ENCODE data around the gene TACC2. TPM values are rescaled to one million over a fixed set of nuclear protein-coding genes. Genes with fewer than 3 reads are reported as not detected.

TACC2 gene
- total RNA-seq, 2 experiments from 2014 or later: not detected

- no peak overlapping the region for H3K27ac Mint-ChIP-seq
- no peak for ATAC-seq
- DNase-seq: no peak
- H3K36me3 Mint-ChIP-seq: no peaks in the 10 kb centered on the region
- H3K4me1 Mint-ChIP-seq: no peaks in the 10 kb centered on the region
- no peaks in the 10 kb centered on the region for H3K9me3 Mint-ChIP-seq (ENCODE audit: low read depth)
- CTCF ChIA-PET: no interaction called here
- H3K4me3 Mint-ChIP-seq: no peak overlapping the region
- H3K27me3 Mint-ChIP-seq: peaks cover 5% of the 10 kb centered on the region
Measured at GRCh38 chr10:122273966-122274545, 285.1 kb downstream of the TACC2 start.

GRCh38 chr10:122276611-122277208 is 287.7 kb downstream of the TACC2 start:
- Mint-ChIP-seq H3K27ac (no peak overlapping the region), H3K27me3 (peaks cover 8% of the 10 kb centered on the region), H3K36me3 (no peaks in the 10 kb centered on the region), H3K4me1 (no peaks in the 10 kb centered on the region), H3K9me3 (ENCODE audit: low read depth) (no peaks in the 10 kb centered on the region), H3K4me3 (no peak overlapping the region)
- CTCF ChIA-PET: interaction anchor here (0.6 to 1.5 kb wide), 3 partner anchors 9 to 17 kb away, joined by 3 to 6 read pairs (median 3); no protein-coding TSS in a partner anchor
- DNase-seq: no peak
- no peak for ATAC-seq

- no peak overlapping the region for H3K27ac Mint-ChIP-seq
- H3K4me3 Mint-ChIP-seq: no peak overlapping the region
- H3K27me3 Mint-ChIP-seq: peaks cover 16% of the 10 kb centered on the region
Measured at GRCh38 chr10:122277526-122278136, 288.7 kb downstream of the TACC2 start.

GRCh38 chr10:122279725-122280141 is 290.8 kb downstream of the TACC2 start:
- no peak for DNase-seq
- CTCF ChIA-PET: interaction anchor here (1.1 to 1.3 kb wide), 2 partner anchors 155 to 159 kb away, joined by 3 to 4 read pairs; no protein-coding TSS in a partner anchor

More at GRCh38 chr10:122277526-122278136, 288.7 kb downstream of the TACC2 start:
- no peaks in the 10 kb centered on the region for H3K4me1 Mint-ChIP-seq
- CTCF ChIA-PET: interaction anchor here (1.3 to 1.5 kb wide), 2 partner anchors 10 to 16 kb away, joined by 3 to 6 read pairs; no protein-coding TSS in a partner anchor
- no peaks in the 10 kb centered on the region for H3K9me3 Mint-ChIP-seq (ENCODE audit: low read depth)
- no peaks in the 10 kb centered on the region for H3K36me3 Mint-ChIP-seq
- no peak for DNase-seq
- ATAC-seq: no peak

GRCh38 chr10:122280156-122280555 is 291.2 kb downstream of the TACC2 start:
- CTCF ChIA-PET: interaction anchor here (1.1 kb wide), 1 partner anchor 159 kb away, joined by 3 read pairs; no protein-coding TSS in a partner anchor
- no peak overlapping the region for H3K4me3 Mint-ChIP-seq
- no peaks in the 10 kb centered on the region for H3K36me3 Mint-ChIP-seq
- no peak for ATAC-seq
- no peak overlapping the region for H3K27ac Mint-ChIP-seq
- no peaks in the 10 kb centered on the region for H3K9me3 Mint-ChIP-seq (ENCODE audit: low read depth)
- no peaks in the 10 kb centered on the region for H3K4me1 Mint-ChIP-seq
- DNase-seq: no peak
- peaks cover 28% of the 10 kb centered on the region for H3K27me3 Mint-ChIP-seq

More at GRCh38 chr10:122279725-122280141, 290.8 kb downstream of the TACC2 start:
- ATAC-seq: no peak
- Mint-ChIP-seq H3K36me3 (no peaks in the 10 kb centered on the region), H3K4me1 (no peaks in the 10 kb centered on the region), H3K9me3 (ENCODE audit: low read depth) (no peaks in the 10 kb centered on the region), H3K27me3 (peaks cover 25% of the 10 kb centered on the region), H3K27ac (no peak overlapping the region), H3K4me3 (no peak overlapping the region)

GRCh38 chr10:122281018-122281626 is 292.2 kb downstream of the TACC2 start:
- Mint-ChIP-seq H3K36me3 (no peaks in the 10 kb centered on the region), H3K4me3 (no peak overlapping the region), H3K27me3 (peaks cover 28% of the 10 kb centered on the region), H3K27ac (no peak overlapping the region), H3K4me1 (no peaks in the 10 kb centered on the region), H3K9me3 (ENCODE audit: low read depth) (no peaks in the 10 kb centered on the region)
- DNase-seq (no peak), ATAC-seq (no peak)
- CTCF ChIA-PET: interaction anchor here (1.4 kb wide), 1 partner anchor 18 kb away, joined by 6 read pairs; no protein-coding TSS in a partner anchor

- CTCF ChIA-PET: interaction anchor here (1.0 to 1.4 kb wide), 2 partner anchors 14 to 17 kb away, joined by 3 to 6 read pairs; no protein-coding TSS in a partner anchor
- no peaks in the 10 kb centered on the region for H3K9me3 Mint-ChIP-seq (ENCODE audit: low read depth)
Measured at GRCh38 chr10:122281751-122282150, 292.8 kb downstream of the TACC2 start.

GRCh38 chr10:122282253-122282671 is 293.3 kb downstream of the TACC2 start:
- H3K36me3 Mint-ChIP-seq: no peaks in the 10 kb centered on the region
- CTCF ChIA-PET: interaction anchor here (1.0 kb wide), 1 partner anchor 14 kb away, joined by 3 read pairs; no protein-coding TSS in a partner anchor
- H3K27me3 Mint-ChIP-seq: peaks cover 28% of the 10 kb centered on the region
- H3K27ac Mint-ChIP-seq: no peak overlapping the region
- H3K9me3 Mint-ChIP-seq (ENCODE audit: low read depth): no peaks in the 10 kb centered on the region
- no peak for DNase-seq
- H3K4me1 Mint-ChIP-seq: no peaks in the 10 kb centered on the region
- H3K4me3 Mint-ChIP-seq: no peak overlapping the region
- ATAC-seq: no peak

More at GRCh38 chr10:122281751-122282150, 292.8 kb downstream of the TACC2 start:
- DNase-seq: no peak
- ATAC-seq: no peak
- H3K4me3 Mint-ChIP-seq: no peak overlapping the region
- no peaks in the 10 kb centered on the region for H3K36me3 Mint-ChIP-seq
- no peak overlapping the region for H3K27ac Mint-ChIP-seq
- no peaks in the 10 kb centered on the region for H3K4me1 Mint-ChIP-seq
- peaks cover 28% of the 10 kb centered on the region for H3K27me3 Mint-ChIP-seq

- Mint-ChIP-seq H3K36me3 (no peaks in the 10 kb centered on the region), H3K27me3 (peaks cover 28% of the 10 kb centered on the region), H3K9me3 (ENCODE audit: low read depth) (no peaks in the 10 kb centered on the region), H3K4me1 (no peaks in the 10 kb centered on the region), H3K27ac (no peak overlapping the region), H3K4me3 (no peak overlapping the region)
- DNase-seq (no peak), ATAC-seq (no peak)
- CTCF ChIA-PET: no interaction called here
Measured at GRCh38 chr10:122282909-122283308, 293.9 kb downstream of the TACC2 start.

GRCh38 chr10:122285506-122286444 is 296.8 kb downstream of the TACC2 start:
- H3K27ac Mint-ChIP-seq: no peak overlapping the region
- no peaks in the 10 kb centered on the region for H3K9me3 Mint-ChIP-seq (ENCODE audit: low read depth)
- no peak for DNase-seq
- no peak overlapping the region for H3K4me3 Mint-ChIP-seq
- H3K36me3 Mint-ChIP-seq: no peaks in the 10 kb centered on the region
- H3K4me1 Mint-ChIP-seq: peaks cover 4% of the 10 kb centered on the region
- CTCF ChIA-PET: interaction anchor here (1.1 kb wide), 2 partner anchors 18 to 280 kb away, joined by 3 to 5 read pairs; no protein-coding TSS in a partner anchor
- H3K27me3 Mint-ChIP-seq: peaks cover 27% of the 10 kb centered on the region
- no peak for ATAC-seq

GRCh38 chr10:122286867-122287266 is 297.9 kb downstream of the TACC2 start:
- H3K4me3 Mint-ChIP-seq: no peak overlapping the region
- peaks cover 25% of the 10 kb centered on the region for H3K27me3 Mint-ChIP-seq
- CTCF ChIA-PET: interaction anchor here (1.0 to 1.1 kb wide), 2 partner anchors 12 to 279 kb away, joined by 3 read pairs; no protein-coding TSS in a partner anchor
- DNase-seq (no peak), ATAC-seq (no peak)
- H3K4me1 Mint-ChIP-seq: peaks cover 4% of the 10 kb centered on the region
- no peaks in the 10 kb centered on the region for H3K9me3 Mint-ChIP-seq (ENCODE audit: low read depth)
- H3K27ac Mint-ChIP-seq: no peak overlapping the region
- H3K36me3 Mint-ChIP-seq: no peaks in the 10 kb centered on the region

- H3K4me1 Mint-ChIP-seq: peaks cover 4% of the 10 kb centered on the region
- CTCF ChIA-PET: interaction anchor here (1.0 kb wide), 1 partner anchor 11 kb away, joined by 3 read pairs; no protein-coding TSS in a partner anchor
- no peak for DNase-seq
- no peaks in the 10 kb centered on the region for H3K9me3 Mint-ChIP-seq (ENCODE audit: low read depth)
- H3K27ac Mint-ChIP-seq: no peak overlapping the region
- H3K4me3 Mint-ChIP-seq: no peak overlapping the region
- ATAC-seq: no peak
- no peaks in the 10 kb centered on the region for H3K36me3 Mint-ChIP-seq
- peaks cover 18% of the 10 kb centered on the region for H3K27me3 Mint-ChIP-seq
Measured at GRCh38 chr10:122287570-122287969, 298.6 kb downstream of the TACC2 start.
